Head of caudate nucleus (tissue), 42 donors: ENCODE results near the gene SLCO1B3.

Experiments used
- DNase-seq, 42 donors: peaks; one replicate each; pipeline versions ENCODE4 v3.0.0 to v3.0.0-alpha.2; 2020 to 2021; ENCODE audit warnings: mixed read lengths in 7 of 42
- intact Hi-C: fragments of 100-400 bp; cut with DNase I; formaldehyde crosslinking; loops from one replicate; pipeline ENCODE4 v1.15.0; 2022

The SLCO1B3 gene

GRCh38 chr12:20863056-20863455 lies 52.6 kb downstream of the SLCO1B3 start:
- intact Hi-C loops: no loop called here
- DNase-seq: no peak

- intact Hi-C loops: no loop called here
- DNase-seq: no peak
Observed at GRCh38 chr12:20865873-20866272, 55.4 kb downstream of the SLCO1B3 start.

- DNase-seq: no peak
- intact Hi-C loops: no loop called here
Observed at GRCh38 chr12:20868277-20868676, 57.8 kb downstream of the SLCO1B3 start.

- DNase-seq: no peak
- intact Hi-C loops: no loop called here
Observed at GRCh38 chr12:20883288-20883687, 72.8 kb downstream of the SLCO1B3 start.

GRCh38 chr12:20885116-20885515 lies 74.6 kb downstream of the SLCO1B3 start:
- intact Hi-C loops: no loop called here
- DNase-seq: no peak

GRCh38 chr12:20885552-20885951 lies 75.0 kb downstream of the SLCO1B3 start:
- no peak for DNase-seq
- intact Hi-C loops: no loop called here

GRCh38 chr12:20917269-20917668 lies 106.8 kb downstream of the SLCO1B3 start:
- no peak for DNase-seq
- intact Hi-C loops: no loop called here

GRCh38 chr12:20917819-20918218 lies 107.3 kb downstream of the SLCO1B3 start:
- intact Hi-C loops: no loop called here
- no peak for DNase-seq

GRCh38 chr12:20931894-20932293 lies 121.4 kb downstream of the SLCO1B3 start:
- intact Hi-C loops: no loop called here
- DNase-seq: no peak

GRCh38 chr12:20946732-20947131 lies 136.2 kb downstream of the SLCO1B3 start:
- DNase-seq: peak in 10 of 42 donors; percentile 4 to 57 (median 8)
- intact Hi-C loops: no loop called here

GRCh38 chr12:20950248-20950647 lies 139.7 kb downstream of the SLCO1B3 start:
- intact Hi-C loops: no loop called here
- DNase-seq: no peak

- DNase-seq: no peak
- intact Hi-C loops: no loop called here
Observed at GRCh38 chr12:20963303-20963702, 152.8 kb downstream of the SLCO1B3 start.

- no peak for DNase-seq
- intact Hi-C loops: no loop called here
Observed at GRCh38 chr12:20963762-20964161, 153.3 kb downstream of the SLCO1B3 start.
